HG03521 (cell line): ENCODE measurements around the gene ZNF606.

Experiments used
- ATAC-seq: cut with Tn5 transposase; IDR thresholded peaks from one replicate; pipeline ENCODE4 v1.9.1; 2021; ENCODE audit warnings: mild to moderate bottlenecking, moderate library complexity; ENCODE audit not compliant: unreplicated experiment

ZNF606 gene

GRCh38 chr19:58002384-58003173 lies at the start of gene ZNF606:
Gene ZNF606, minus strand, starts transcription at chr19:58002820. Its CDS starts 1,501 bp downstream, at chr19:58001319.
- ATAC-seq = peak; percentile 86

GRCh38 chr19:58052256-58052655 lies 49.6 kb upstream of the ZNF606 start:
- no peak for ATAC-seq

- no peak for ATAC-seq
These were observed 45.1 kb upstream of the ZNF606 start for GRCh38 chr19:58047672-58048071.

GRCh38 chr19:58046856-58047255 lies 44.2 kb upstream of the ZNF606 start:
- no peak for ATAC-seq

GRCh38 chr19:58045411-58046050 lies 42.9 kb upstream of the ZNF606 start:
- ATAC-seq = no peak

GRCh38 chr19:58044886-58045285 lies 42.3 kb upstream of the ZNF606 start:
- ATAC-seq = no peak

GRCh38 chr19:58044391-58044790 lies 41.8 kb upstream of the ZNF606 start:
- no peak for ATAC-seq

GRCh38 chr19:58042495-58043340 lies 40.1 kb upstream of the ZNF606 start:
- no peak for ATAC-seq

- ATAC-seq = no peak
These were observed 38.3 kb upstream of the ZNF606 start for GRCh38 chr19:58040751-58041525.

GRCh38 chr19:58038688-58039204 lies 36.1 kb upstream of the ZNF606 start:
- ATAC-seq = no peak

GRCh38 chr19:58037927-58038687 lies 35.5 kb upstream of the ZNF606 start:
- no peak for ATAC-seq

GRCh38 chr19:58035863-58036262 lies 33.2 kb upstream of the ZNF606 start:
- no peak for ATAC-seq

GRCh38 chr19:58034477-58034793 lies 31.8 kb upstream of the ZNF606 start:
- ATAC-seq = no peak

- ATAC-seq = no peak
These were observed 31.3 kb upstream of the ZNF606 start, which contains the start of gene ZSCAN1 for GRCh38 chr19:58033741-58034476. Gene ZSCAN1, plus strand, starts transcription at chr19:58034025. Its CDS starts 3,812 bp downstream, at chr19:58037837.

GRCh38 chr19:58024661-58025060 lies 22.0 kb upstream of the ZNF606 start:
- no peak for ATAC-seq

GRCh38 chr19:58022283-58022660 lies 19.7 kb upstream of the ZNF606 start:
- ATAC-seq = no peak

- no peak for ATAC-seq
These were observed 19.1 kb upstream of the ZNF606 start for GRCh38 chr19:58021541-58022282.

GRCh38 chr19:58020129-58020528 lies 17.5 kb upstream of the ZNF606 start:
- ATAC-seq = no peak
